Nephron progenitor cell (in vitro differentiated cells): ENCODE measurements around the gene WNK1.
"Not testable (repeated sequence)": the region's sequence is repeated elsewhere in the genome, so short reads cannot be mapped to it uniquely, and the experiment has no call there.

Experiments
- DNase-seq: peaks from one replicate; pipeline ENCODE4 v3.0.0; 2021
- H3K27ac Mint-ChIP-seq: 2 replicates; pipeline ENCODE4 v1.8.0; 2021; ENCODE audit warnings: mild to moderate bottlenecking, moderate library complexity, mixed read lengths
- H3K27me3 Mint-ChIP-seq: 2 replicates; pipeline ENCODE4 v1.8.0; 2021; ENCODE audit warnings: mild to moderate bottlenecking, low read depth, mixed read lengths; ENCODE audit not compliant: poor library complexity
- H3K36me3 Mint-ChIP-seq: 2 replicates; pipeline ENCODE4 v1.8.0; 2021; ENCODE audit warnings: low read depth, mixed read lengths
- H3K4me1 Mint-ChIP-seq: 2 replicates; pipeline ENCODE4 v1.8.0; 2021; ENCODE audit warnings: mixed read lengths
- H3K4me3 Mint-ChIP-seq: 2 replicates; pipeline ENCODE4 v1.8.0; 2021; ENCODE audit warnings: mild to moderate bottlenecking, moderate library complexity, mixed read lengths
- H3K9me3 Mint-ChIP-seq: 2 replicates; pipeline ENCODE4 v1.8.0; 2021; ENCODE audit warnings: mild to moderate bottlenecking, moderate library complexity, mixed read lengths
- TF ChIP-seq, protein P1 (sequence below): fragments of 200-600 bp; sonication (generic); IDR thresholded peaks from 2 replicates; pipeline ENCODE4 v1.5.0; 2021; ENCODE audit warnings: antibody characterized with exemption

WNK1 gene

DNA sequence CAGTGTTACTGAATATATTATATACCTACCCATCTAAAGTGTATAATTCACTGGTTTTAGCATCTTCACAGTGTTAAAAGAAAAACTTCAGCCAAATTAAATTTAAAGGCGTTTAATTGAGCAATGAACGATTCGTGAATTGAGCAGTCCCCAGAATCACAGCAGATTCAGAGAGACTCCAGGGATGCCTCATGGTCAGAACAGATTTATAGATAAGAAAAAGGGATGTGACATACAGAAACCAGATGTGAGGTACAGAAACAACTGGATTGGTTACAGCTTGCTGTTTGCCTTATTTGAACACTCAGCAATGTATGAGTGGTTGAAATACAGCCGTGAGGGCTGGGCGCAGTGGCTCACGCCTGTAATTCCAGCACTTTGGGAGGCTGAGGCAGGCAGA lies 84.6 kb downstream of the WNK1 start:
- H3K4me1 Mint-ChIP-seq: no peaks in the 10 kb centered on the region
- no peaks in the 10 kb centered on the region for H3K27me3 Mint-ChIP-seq
- no peaks in the 10 kb centered on the region for H3K9me3 Mint-ChIP-seq
- no peak overlapping the region for H3K4me3 Mint-ChIP-seq
- no peak overlapping the region for H3K27ac Mint-ChIP-seq
- no peak for DNase-seq
- H3K36me3 Mint-ChIP-seq: peaks cover 36% of the 10 kb centered on the region
- TF ChIP-seq, protein P1, sequence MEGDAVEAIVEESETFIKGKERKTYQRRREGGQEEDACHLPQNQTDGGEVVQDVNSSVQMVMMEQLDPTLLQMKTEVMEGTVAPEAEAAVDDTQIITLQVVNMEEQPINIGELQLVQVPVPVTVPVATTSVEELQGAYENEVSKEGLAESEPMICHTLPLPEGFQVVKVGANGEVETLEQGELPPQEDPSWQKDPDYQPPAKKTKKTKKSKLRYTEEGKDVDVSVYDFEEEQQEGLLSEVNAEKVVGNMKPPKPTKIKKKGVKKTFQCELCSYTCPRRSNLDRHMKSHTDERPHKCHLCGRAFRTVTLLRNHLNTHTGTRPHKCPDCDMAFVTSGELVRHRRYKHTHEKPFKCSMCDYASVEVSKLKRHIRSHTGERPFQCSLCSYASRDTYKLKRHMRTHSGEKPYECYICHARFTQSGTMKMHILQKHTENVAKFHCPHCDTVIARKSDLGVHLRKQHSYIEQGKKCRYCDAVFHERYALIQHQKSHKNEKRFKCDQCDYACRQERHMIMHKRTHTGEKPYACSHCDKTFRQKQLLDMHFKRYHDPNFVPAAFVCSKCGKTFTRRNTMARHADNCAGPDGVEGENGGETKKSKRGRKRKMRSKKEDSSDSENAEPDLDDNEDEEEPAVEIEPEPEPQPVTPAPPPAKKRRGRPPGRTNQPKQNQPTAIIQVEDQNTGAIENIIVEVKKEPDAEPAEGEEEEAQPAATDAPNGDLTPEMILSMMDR: no peak

DNA sequence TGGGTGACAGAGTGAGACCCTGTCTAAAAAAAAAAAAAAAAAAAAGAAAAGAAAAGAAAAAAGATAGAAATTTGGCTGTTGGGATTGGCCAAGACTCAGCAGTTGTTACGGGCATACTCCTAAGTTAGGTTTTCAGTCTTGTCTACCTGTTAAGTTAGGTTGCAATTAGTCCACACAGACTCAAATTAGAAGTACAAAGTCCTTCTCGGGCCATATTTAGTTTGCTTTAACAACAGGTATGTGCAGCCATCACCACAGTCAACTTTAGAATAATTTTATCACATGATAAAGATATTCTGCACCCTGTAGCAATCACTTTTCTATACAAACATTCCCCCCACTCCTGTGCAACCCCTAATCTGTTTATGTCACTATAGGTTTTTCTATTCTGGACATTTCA lies 85.2 kb downstream of the WNK1 start:
- Mint-ChIP-seq H3K4me3 (no peak overlapping the region), H3K36me3 (peaks cover 37% of the 10 kb centered on the region), H3K27ac (no peak overlapping the region), H3K27me3 (no peaks in the 10 kb centered on the region), H3K4me1 (no peaks in the 10 kb centered on the region), H3K9me3 (no peaks in the 10 kb centered on the region)
- DNase-seq: no peak
- TF ChIP-seq, protein P1: no peak

DNA sequence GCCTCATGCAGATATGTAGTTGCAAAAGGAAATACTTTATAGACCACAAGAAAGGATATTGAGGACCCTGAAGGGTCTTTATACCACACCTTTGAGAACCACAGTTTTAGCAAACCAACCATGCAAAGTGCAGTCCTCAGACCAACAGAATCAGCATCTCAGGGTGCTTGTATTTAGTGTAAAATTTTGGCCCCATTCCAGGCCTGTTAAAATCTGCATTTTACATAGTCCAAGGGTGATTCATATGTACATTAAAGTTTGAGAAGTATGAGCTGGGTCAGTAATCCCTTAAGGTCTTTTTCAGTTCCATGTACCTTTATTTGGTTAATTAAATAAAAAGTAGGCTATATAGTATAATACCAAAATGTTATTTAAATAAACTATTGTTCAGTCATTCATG lies 91.2 kb downstream of the WNK1 start:
- no peaks in the 10 kb centered on the region for H3K9me3 Mint-ChIP-seq
- no peak for DNase-seq
- H3K27ac Mint-ChIP-seq: no peak overlapping the region
- H3K4me3 Mint-ChIP-seq: no peak overlapping the region
- H3K36me3 Mint-ChIP-seq: peaks cover 49% of the 10 kb centered on the region
- H3K4me1 Mint-ChIP-seq: no peaks in the 10 kb centered on the region
- H3K27me3 Mint-ChIP-seq: no peaks in the 10 kb centered on the region
- TF ChIP-seq, protein P1: no peak

DNA sequence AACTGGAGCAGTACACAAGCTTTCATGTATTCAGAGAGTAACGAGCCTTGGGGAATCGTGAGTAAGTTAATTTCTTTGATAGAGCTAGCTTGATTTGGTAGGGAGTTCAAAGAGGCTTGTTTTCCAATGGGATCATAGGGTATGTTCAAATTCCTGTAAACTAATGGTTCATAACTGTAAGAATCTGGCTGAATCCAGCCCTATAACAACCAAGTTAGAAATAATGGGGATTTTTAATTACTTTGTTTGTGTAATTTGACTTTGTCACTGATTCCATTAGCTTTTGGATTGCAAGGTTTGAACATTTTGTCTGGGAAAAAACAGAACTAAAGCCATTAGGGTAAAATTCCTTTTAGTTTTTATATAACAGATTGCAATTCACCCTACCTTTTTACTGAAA lies 94.0 kb downstream of the WNK1 start:
- H3K4me3 Mint-ChIP-seq: no peak overlapping the region
- H3K4me1 Mint-ChIP-seq: no peaks in the 10 kb centered on the region
- no peaks in the 10 kb centered on the region for H3K27me3 Mint-ChIP-seq
- peak overlapping the region; percentile 24 for H3K27ac Mint-ChIP-seq
- H3K36me3 Mint-ChIP-seq: peaks cover 41% of the 10 kb centered on the region
- DNase-seq: no peak
- no peaks in the 10 kb centered on the region for H3K9me3 Mint-ChIP-seq
- TF ChIP-seq, protein P1: no peak

DNA sequence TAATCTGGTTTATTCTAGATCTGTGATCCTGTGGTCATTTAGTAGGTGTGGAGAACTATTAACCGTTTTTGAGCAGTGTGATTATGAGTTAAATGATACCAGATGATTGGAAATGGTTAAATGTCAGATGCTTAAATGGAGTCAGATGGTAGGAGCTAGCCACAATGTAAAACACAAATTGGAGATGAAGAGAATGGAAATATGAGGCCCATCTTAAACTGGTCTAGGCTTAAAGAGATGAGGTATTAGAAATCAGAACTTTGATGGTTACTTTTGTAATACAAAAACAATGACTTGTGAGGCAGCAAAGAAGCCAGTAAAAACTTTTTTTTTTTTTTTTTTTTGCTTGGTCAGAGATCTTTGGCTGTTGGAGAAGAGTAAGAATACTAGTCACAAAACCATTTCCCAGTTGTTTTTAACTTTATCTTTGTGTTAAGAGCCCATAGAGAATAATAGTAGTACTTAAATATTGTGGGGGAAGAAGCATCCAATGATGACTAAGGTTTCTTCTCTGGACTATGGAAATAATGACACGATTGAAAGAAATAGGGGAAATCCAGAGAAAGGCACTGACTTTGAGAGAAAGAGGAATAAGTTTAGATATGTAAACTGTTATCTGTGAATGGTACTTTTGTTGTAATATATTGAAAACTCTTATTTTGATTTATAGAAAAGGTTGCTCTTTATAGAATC lies 95.9 kb downstream of the WNK1 start:
- Mint-ChIP-seq H3K4me1 (no peaks in the 10 kb centered on the region), H3K9me3 (no peaks in the 10 kb centered on the region), H3K4me3 (no peak overlapping the region), H3K36me3 (peaks cover 34% of the 10 kb centered on the region), H3K27me3 (no peaks in the 10 kb centered on the region), H3K27ac (no peak overlapping the region)
- TF ChIP-seq, protein P1: no peak
- DNase-seq: no peak

DNA sequence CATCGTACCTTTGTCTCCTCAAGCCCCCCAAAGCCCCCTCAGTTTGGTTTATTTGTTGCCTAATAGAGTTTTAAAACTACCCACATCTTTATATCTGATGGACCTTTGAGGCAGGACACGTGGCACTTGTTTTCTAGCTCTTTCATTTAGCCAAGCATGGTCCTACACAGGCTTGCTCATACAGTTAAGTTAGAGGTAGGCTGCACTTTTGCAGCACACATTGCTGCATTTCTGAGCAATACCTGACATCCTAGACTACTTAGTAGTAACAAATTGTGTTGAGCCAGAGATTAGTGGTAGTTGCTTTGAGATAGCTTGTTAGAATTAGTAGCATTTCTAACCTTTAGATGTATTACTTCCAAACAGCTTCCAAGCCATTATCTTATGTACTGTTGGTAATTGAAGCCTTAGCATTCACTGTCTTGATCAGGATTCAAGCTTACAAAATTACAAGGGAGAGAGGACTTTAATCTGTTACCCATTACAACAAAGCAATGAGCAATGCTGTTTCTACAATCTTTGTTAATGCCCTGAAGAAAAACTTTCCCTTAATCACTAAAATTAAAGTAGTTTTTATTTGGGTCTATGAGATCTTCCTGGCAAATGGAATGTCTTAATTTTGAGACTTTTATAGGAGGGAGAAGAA lies 96.6 kb downstream of the WNK1 start:
- peaks cover 34% of the 10 kb centered on the region for H3K36me3 Mint-ChIP-seq
- no peak overlapping the region for H3K4me3 Mint-ChIP-seq
- H3K27ac Mint-ChIP-seq: no peak overlapping the region
- no peak for DNase-seq
- H3K27me3 Mint-ChIP-seq: no peaks in the 10 kb centered on the region
- TF ChIP-seq, protein P1: no peak
- no peaks in the 10 kb centered on the region for H3K4me1 Mint-ChIP-seq
- no peaks in the 10 kb centered on the region for H3K9me3 Mint-ChIP-seq

DNA sequence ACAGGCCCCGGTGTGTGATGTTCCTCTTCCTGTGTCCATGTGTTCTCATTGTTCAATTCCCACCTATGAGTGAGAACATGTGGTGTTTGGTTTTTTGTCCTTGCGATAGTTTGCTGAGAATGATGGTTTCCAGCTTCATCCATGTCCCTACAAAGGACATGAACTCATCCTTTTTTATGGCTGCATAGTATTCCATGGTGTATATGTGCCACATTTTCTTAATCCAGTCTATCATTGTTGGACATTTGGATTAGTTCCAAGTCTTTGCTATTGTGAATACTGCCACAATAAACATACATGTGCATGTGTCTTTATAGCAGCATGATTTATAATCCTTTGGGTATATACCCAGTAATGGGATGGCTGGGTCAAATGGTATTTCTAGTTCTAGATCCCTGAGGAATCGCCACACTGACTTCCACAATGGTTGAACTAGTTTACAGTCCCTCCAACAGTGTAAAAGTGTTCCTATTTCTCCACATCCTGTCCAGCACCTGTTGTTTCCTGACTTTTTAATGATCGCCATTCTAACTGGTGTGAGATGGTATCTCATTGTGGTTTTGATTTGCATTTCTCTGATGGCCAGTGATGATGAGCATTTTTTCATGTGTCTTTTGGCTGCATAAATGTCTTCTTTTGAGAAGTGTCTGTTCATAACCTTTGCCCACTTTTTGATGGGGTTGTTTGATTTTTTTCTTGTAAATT lies 97.5 kb downstream of the WNK1 start:
- not testable (repeated sequence) for H3K4me3 Mint-ChIP-seq, H3K4me1 Mint-ChIP-seq, DNase-seq, H3K27ac Mint-ChIP-seq, H3K27me3 Mint-ChIP-seq, H3K9me3 Mint-ChIP-seq
- H3K36me3 Mint-ChIP-seq: peaks cover 28% of the 10 kb centered on the region
